Measurements from ENCODE around the gene NTMT1. TPM values are rescaled to one million over a fixed set of nuclear protein-coding genes. Genes with fewer than 3 reads are reported as not detected.
"Not testable (repeated sequence)": the region's sequence is repeated elsewhere in the genome, so short reads cannot be mapped to it uniquely, and the experiment has no call there.

NTMT1 gene
- total RNA-seq, 1 experiment from 2014 or later, result 83.8 TPM

- no peak for DNase-seq (ENCODE audit: low spot score)
Measured at GRCh38 chr9:129650680-129651235, 24.8 kb downstream of the NTMT1 start.

- DNase-seq (ENCODE audit: low spot score), result no peak
Measured at GRCh38 chr9:129653823-129654553, 28.0 kb downstream of the NTMT1 start.

- no peak for DNase-seq (ENCODE audit: low spot score)
Measured at GRCh38 chr9:129654554-129655040, 28.6 kb downstream of the NTMT1 start.

GRCh38 chr9:129655154-129655553 is 29.2 kb downstream of the NTMT1 start:
- DNase-seq (ENCODE audit: low spot score), result no peak

- DNase-seq (ENCODE audit: low spot score), result no peak
Measured at GRCh38 chr9:129655696-129656095, 29.7 kb downstream of the NTMT1 start.

GRCh38 chr9:129656795-129657390 is 30.9 kb downstream of the NTMT1 start:
- no peak for DNase-seq (ENCODE audit: low spot score)

- DNase-seq (ENCODE audit: low spot score), result no peak
Measured at GRCh38 chr9:129661029-129661428, 35.1 kb downstream of the NTMT1 start.

- not testable (repeated sequence) for DNase-seq (ENCODE audit: low spot score)
Measured at GRCh38 chr9:129662239-129662638, 36.3 kb downstream of the NTMT1 start.

- no peak for DNase-seq (ENCODE audit: low spot score)
Measured at GRCh38 chr9:129664746-129665388, 38.9 kb downstream of the NTMT1 start.

GRCh38 chr9:129665389-129665775 is 39.4 kb downstream of the NTMT1 start, which contains the start of gene PRRX2:
TSS of gene PRRX2 (plus strand) at chr9:129665647. CDS start at chr9:129665868, 221 bp downstream.
- DNase-seq (ENCODE audit: low spot score), result no peak

GRCh38 chr9:129665814-129666520 is 40.0 kb downstream of the NTMT1 start:
- DNase-seq (ENCODE audit: low spot score), result no peak

- DNase-seq (ENCODE audit: low spot score), result no peak
Measured at GRCh38 chr9:129666575-129666974, 40.6 kb downstream of the NTMT1 start.

- no peak for DNase-seq (ENCODE audit: low spot score)
Measured at GRCh38 chr9:129667378-129667777, 41.4 kb downstream of the NTMT1 start.

GRCh38 chr9:129667850-129668249 is 41.9 kb downstream of the NTMT1 start:
- no peak for DNase-seq (ENCODE audit: low spot score)

GRCh38 chr9:129669141-129669718 is 43.3 kb downstream of the NTMT1 start:
- DNase-seq (ENCODE audit: low spot score), result no peak

GRCh38 chr9:129669946-129670345 is 44.0 kb downstream of the NTMT1 start:
- DNase-seq (ENCODE audit: low spot score), result no peak

- DNase-seq (ENCODE audit: low spot score), result no peak
Measured at GRCh38 chr9:129671065-129671464, 45.1 kb downstream of the NTMT1 start.

GRCh38 chr9:129671519-129671918 is 45.6 kb downstream of the NTMT1 start:
- no peak for DNase-seq (ENCODE audit: low spot score)

- DNase-seq (ENCODE audit: low spot score), result no peak
Measured at GRCh38 chr9:129672702-129673101, 46.7 kb downstream of the NTMT1 start.

GRCh38 chr9:129673602-129674001 is 47.6 kb downstream of the NTMT1 start:
- DNase-seq (ENCODE audit: low spot score), result no peak

- DNase-seq (ENCODE audit: low spot score), result no peak
Measured at GRCh38 chr9:129674229-129674628, 48.3 kb downstream of the NTMT1 start.

Measured in HT-29 (cell line).